ENCODE data around the gene PLAAT2.

DNA sequence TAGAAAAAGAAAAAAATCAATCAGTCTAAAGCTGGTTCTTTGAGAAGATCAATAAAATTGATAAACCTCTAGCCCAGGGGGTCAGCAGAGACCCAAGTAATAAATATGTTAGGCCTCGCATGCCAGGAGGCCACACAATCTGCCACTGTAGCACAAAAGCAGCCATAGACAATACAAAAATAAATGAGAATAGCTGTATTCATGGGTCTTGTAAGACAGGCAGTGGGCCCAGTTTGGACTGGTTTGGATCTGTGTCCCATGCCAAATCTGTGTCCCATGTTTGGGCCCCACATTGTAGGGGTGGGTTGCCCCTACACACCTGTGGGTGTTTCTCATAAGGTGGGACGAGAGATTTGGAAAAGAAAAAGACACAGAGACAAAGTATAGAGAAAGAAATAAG is 33.2 kb downstream of the PLAAT2 start:
- TF ChIP-seq, protein P1, sequence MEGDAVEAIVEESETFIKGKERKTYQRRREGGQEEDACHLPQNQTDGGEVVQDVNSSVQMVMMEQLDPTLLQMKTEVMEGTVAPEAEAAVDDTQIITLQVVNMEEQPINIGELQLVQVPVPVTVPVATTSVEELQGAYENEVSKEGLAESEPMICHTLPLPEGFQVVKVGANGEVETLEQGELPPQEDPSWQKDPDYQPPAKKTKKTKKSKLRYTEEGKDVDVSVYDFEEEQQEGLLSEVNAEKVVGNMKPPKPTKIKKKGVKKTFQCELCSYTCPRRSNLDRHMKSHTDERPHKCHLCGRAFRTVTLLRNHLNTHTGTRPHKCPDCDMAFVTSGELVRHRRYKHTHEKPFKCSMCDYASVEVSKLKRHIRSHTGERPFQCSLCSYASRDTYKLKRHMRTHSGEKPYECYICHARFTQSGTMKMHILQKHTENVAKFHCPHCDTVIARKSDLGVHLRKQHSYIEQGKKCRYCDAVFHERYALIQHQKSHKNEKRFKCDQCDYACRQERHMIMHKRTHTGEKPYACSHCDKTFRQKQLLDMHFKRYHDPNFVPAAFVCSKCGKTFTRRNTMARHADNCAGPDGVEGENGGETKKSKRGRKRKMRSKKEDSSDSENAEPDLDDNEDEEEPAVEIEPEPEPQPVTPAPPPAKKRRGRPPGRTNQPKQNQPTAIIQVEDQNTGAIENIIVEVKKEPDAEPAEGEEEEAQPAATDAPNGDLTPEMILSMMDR (IDR thresholded peaks at IDR 0.05): no peak
- no peak for TF ChIP-seq POLR2A (IDR thresholded peaks at IDR 0.05)
